Fibroblast of the aortic adventitia (primary cell): ENCODE data around the gene NSL1. TPM values are rescaled to one million over a fixed set of nuclear protein-coding genes. Genes with fewer than 3 reads are reported as not detected.

Experiments used
- DNase-seq: peaks from one replicate; pipeline ENCODE4 v3.0.0-alpha.2; 2010; ENCODE audit warnings: low read depth
- H3K4me3 ChIP-seq: 2 replicates; pipeline ENCODE4 v1.5.1; 2011; ENCODE audit warnings: low read depth, mild to moderate bottlenecking, control low read depth, low read length, moderate library complexity
- CTCF ChIP-seq: IDR thresholded peaks from 2 replicates; pipeline ENCODE4 v1.5.1; 2011; ENCODE audit warnings: mild to moderate bottlenecking, low read length, control low read depth, inconsistent platforms; ENCODE audit not compliant: insufficient read depth
- total RNA-seq: library from RNA; depleted of rRNA; stranded (reverse); fragments of >200 nt; gene quantifications from 2 replicates; pipeline ENCODE4 v1.2.3, GENCODE V29; 2012; ENCODE audit warnings: low replicate concordance

The NSL1 gene
- total RNA-seq, 1 donor = 41.1 TPM

GRCh38 chr1:212700892-212701819 lies 90.4 kb downstream of the NSL1 start:
- DNase-seq = peak; percentile 41
- TF ChIP-seq CTCF = no peak
- H3K4me3 ChIP-seq = peak overlapping the region; percentile 58

GRCh38 chr1:212700223-212700891 lies 91.2 kb downstream of the NSL1 start:
- peak overlapping the region; percentile 58 for H3K4me3 ChIP-seq
- DNase-seq = no peak
- no peak for TF ChIP-seq CTCF

- TF ChIP-seq CTCF = no peak
- peak within 1 kb of the TSS; percentile 60 for H3K4me3 ChIP-seq
- no peak for DNase-seq
Measured at GRCh38 chr1:212699625-212700222, 91.9 kb downstream of the NSL1 start, which contains the start of gene BATF3. Gene BATF3 (minus strand): TSS chr1:212699840. CDS start chr1:212699762, 78 bp downstream.

- H3K4me3 ChIP-seq = peak overlapping the region; percentile 60
- no peak for DNase-seq
- TF ChIP-seq CTCF = peak; percentile 38
Measured at GRCh38 chr1:212699104-212699624, 92.4 kb downstream of the NSL1 start.

GRCh38 chr1:212698467-212699103 lies 93.0 kb downstream of the NSL1 start:
- peak overlapping the region; percentile 60 for H3K4me3 ChIP-seq
- DNase-seq = no peak
- no peak for TF ChIP-seq CTCF

GRCh38 chr1:212696721-212697331 lies 94.8 kb downstream of the NSL1 start:
- DNase-seq = no peak
- TF ChIP-seq CTCF = no peak
- no peak overlapping the region for H3K4me3 ChIP-seq
